NCI-H2171 (cell line): ENCODE measurements around the gene ANKRD16.
"Not testable (repeated sequence)": the region's sequence is repeated elsewhere in the genome, so short reads cannot be mapped to it uniquely, and the experiment has no call there.

Experiments used
- DNase-seq: peaks from one replicate; lab custom pipeline; 2025; lab: John Stamatoyannopoulos, UW

Gene ANKRD16

DNA sequence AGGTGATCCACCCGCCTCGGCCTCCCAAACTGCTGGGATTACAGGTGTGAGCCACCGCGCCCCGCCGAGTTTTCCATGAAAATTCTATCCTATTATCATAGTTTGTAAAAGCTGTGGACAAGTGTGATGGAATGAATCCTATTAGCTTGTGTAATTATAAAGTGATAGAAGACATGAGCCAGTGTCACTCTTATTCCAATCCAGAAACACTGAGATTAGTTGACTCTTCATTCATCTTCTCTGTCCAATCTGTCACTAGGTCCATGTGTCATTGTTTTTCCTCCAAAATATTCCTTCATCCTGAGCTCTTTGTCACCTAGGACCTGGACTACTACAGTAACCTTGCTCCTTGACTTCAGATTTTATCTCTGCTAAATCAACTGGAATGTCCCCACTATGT, 13.9 kb upstream of the ANKRD16 start:
- no peak for DNase-seq

DNA sequence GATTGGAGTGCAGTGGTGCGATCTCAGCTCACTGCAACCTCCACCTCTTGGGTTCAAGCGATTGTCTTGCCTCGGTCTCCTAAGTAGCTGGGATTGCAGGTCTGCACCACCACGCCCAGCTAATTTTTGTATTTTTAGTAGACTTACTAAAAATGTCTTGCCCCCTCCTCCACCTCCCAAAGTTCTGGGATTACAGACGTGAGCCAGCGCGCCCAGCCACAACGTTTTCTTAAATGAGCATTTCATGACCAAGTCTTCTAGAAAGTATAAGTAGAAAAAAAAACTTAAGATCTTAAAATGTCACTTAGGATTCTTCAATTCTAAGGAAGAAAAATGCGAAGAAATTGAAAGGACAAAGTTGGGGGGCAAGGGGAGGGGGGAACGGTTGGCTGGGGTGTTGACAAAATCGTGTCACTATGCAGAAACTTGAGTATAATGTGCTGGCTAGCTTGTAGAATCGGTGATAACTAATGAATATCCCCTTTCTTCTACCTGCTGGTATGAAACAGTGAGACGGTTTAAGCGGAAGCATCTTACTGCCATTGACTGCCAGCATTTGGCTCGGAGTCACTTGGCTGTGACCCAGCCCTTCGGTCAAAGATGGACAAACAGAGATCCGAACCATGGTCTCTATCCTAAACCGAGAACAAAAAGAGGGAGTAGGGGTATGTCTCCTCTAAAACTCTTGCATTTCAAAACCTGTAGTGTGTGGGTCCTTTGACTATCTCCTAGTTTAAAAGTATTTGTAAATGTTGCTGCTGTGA, 13.0 kb upstream of the ANKRD16 start:
- DNase-seq = no peak

GRCh38 chr10:5900247-5900646, 10.6 kb upstream of the ANKRD16 start:
- DNase-seq = no peak

DNA sequence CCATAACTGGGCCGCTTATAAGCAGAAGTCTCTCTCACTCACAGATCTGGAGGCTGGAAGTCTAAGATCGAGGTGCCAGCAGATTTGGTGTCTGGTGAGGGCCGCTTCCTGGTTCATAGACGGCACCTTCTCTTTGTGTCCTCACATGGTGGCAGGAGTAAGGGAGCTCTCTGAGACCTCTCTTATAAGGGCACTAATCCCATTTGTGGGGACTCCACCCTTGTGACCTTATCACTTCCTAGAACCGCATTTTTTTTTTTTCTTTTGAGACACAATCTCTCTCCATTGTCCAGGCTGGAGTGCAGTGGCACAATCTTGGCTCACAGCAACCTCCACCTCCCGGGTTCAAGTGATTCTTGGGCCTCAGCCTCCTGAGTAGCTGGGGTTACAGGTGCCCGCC, 8.5 kb upstream of the ANKRD16 start:
- no peak for DNase-seq

GRCh38 chr10:5897504-5897903, 7.8 kb upstream of the ANKRD16 start:
- no peak for DNase-seq

- DNase-seq = no peak
These were observed 7.3 kb upstream of the ANKRD16 start for GRCh38 chr10:5897053-5897340.

DNA sequence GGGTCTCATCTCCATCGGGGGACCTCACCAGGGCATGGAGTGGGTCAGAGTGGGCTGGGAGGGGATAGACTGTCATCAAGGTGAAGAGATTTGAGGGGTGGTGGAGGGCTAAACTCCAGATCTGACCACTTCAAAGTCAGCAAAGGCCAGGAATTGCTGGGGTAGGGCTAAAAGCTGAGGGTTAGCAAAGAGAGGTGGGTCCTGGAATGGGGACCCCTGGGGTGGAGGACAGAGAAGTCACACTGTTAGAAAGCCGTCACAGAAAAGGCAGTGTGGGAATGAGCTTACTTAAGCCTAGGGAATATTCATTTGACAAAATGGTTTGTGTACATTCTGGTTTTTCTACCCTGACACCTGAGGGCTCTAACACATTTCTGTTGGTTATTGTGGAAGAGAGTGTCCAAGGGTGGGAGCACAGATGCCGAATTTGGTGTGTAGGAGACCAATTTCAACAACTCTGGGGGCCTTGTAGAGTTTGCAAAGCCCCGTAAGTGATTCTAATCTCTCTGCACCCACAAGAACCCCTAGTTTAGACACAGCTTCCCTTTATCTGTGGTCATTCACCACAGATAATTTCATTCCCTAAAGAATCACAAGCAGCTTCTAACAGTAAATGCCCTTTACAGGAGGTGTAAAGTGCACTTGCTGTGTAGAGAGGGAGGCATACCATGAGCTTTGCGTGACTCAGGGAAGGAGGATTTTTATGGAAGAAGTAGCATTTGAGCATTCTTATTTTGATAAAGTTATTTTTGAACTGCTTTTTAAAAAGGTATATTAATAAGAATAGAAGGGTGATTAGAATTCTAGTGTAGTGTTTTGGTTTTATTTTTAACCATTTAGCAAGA, 6.7 kb upstream of the ANKRD16 start:
- DNase-seq = no peak

DNA sequence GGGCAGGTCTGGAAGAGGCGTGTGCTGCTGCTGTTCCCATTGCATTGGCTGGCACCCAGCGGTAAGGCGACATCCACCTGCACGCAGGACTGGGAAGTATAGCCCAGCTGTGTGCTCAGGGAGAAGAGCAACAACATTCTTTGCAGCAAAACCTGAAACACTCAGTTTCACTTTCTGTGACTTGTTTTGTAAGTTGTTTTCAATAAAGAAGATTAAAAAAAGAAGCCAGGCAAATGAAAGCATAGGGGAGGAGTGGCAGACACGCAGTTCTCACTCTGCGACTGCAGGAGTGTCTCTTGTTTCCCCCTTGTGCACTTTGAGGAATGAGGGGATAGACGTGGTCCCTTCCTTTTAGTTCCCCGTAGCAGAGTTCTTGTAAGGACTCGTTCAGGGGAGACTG, 6.1 kb upstream of the ANKRD16 start:
- DNase-seq = no peak

DNA sequence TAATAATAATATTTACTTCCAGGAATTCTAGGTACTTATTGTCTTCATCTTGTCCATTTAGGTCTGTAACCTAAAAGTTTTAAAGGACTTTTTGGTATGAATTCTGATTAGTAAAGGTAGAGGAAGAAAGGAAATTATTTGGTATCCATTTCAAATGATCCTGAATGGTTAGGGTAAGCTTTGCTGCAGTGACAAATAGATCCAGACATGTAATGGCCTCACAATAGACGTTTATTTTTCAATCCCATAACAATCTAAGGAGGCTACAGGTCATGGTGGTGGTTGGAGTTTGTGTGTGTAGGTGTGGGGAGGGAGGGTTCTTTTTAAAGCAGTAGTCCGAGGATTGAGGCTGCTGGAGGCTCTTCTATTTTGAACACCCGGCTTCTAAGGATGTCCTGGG, 5.7 kb upstream of the ANKRD16 start:
- DNase-seq = no peak

GRCh38 chr10:5894873-5895272, 5.2 kb upstream of the ANKRD16 start:
- no peak for DNase-seq

DNA sequence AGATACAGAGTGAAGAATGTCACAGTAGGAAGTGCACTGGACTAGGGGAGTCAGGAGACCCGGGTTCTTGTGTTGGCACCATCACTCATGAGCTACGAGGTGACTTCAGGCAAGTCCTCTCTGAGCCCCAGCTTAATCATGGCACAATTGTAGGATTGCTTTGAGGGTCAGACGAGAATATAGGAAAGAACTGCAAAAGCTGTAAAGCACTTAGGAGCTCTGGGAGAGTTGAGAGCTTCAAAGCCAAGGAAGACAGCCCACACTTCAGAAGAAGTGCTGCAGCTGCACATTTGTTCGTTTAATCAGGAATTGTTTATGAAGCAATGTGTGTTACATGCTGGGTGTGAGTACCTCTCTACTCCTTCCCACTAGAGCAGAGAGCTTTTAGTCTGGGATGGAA, 4.7 kb upstream of the ANKRD16 start:
- DNase-seq = no peak

- no peak for DNase-seq
These were observed 3.6 kb upstream of the ANKRD16 start for GRCh38 chr10:5893321-5893720.

- DNase-seq = no peak
These were observed 2.3 kb upstream of the ANKRD16 start for GRCh38 chr10:5892007-5892406.

DNA sequence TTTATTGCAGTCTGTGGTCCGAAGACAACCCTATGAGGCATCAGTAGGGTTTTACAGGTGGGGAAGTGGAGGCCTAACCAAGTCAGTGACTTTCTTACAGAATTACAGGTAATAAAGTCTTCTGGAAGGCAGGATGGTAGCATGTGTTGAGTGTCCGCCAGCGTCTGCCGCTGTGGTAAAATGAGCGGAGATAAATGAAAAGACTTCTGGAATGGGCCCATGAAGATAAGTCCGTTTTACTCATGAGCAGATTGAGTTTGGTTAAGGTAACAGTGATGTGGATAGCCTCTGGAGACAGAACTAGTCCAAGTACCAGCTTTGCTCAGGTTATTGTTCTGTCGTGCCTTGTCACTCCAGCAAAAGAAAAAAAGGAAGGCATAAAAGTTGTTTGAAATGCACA, 1.3 kb upstream of the ANKRD16 start:
- no peak for DNase-seq

DNA sequence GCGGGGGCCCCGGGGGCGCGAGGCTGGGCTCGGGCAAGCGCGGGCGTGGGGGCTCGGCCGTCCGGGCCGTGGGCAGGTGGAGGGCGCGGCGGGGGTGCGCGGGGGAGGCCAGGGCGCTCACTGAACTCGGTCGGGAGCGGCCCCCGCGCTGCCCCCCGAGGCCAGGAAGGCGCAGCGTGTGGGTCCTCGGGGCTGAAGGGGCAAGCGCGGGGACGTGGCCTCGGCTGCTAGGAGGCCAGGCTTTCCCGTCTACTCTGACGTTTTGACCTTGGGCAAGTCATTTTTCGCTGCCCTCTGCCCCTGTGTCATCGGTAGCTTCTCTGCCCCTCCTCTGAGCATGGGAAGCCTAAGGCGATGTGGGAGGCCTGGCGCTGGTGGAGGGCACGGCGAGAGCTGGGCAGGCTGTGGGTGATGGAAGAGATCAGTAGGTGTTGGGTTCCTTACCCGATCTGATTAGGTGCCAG, 791 bp upstream of the ANKRD16 start:
- no peak for DNase-seq

DNA sequence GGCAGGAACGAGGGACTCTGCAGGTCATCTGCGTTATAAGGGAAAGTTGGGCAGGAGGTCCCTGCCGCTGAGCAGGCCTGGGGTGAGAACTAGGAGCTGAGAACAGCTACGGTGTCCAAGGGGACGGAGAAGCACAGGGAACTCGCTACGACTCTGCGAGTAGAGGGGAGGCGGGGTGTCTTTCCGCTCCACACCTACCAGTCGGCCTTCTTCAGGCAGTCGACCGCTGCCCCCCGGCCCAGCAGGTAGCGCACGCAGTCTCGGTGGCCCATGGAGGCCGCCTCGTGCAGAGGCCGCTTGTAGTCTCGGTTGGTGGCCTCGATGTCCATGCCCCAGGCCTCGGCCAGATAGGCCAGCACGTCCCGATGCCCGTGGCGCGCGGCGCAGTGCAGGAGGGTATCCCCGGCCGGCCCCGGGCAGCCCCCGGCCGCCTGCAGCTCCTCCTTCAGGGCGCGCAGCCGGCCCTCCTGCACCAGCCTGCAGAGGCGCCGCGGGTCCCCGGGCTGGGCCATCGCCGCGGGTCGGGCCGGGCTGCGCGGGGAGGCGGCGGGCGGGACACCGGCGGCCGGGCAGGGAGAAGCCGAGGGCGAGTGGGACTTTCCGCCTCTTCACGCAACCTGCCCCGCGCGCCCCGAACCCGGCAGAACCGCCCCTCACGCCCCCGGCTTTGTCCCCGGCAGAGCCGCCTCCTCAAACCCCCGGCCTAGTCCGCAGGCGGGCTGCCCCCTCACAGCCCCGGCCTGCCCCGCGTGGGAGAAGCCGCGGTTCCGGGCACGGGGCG, 660 bp downstream of the ANKRD16 start:
- DNase-seq = no peak

DNA sequence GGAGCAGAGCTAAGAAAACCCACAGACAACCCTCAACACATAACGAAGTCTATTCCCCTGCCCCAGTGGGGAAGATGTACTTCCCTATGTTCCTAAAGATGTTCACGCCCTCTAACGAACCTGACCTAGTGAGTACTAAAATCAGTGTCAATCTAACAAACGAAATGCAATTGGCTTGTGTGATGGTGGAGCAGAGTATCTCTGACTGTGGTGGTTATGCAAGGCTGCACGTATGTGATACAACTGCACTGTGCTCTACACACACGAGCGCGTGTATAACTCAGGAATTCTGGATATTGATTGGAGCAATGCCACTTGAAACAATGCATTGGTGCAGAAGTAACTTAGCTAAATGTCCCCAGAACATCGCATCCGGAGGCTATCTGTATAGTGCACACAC, 1.3 kb downstream of the ANKRD16 start:
- DNase-seq = no peak

GRCh38 chr10:5887641-5888040, 2.1 kb downstream of the ANKRD16 start:
- DNase-seq = no peak

DNA sequence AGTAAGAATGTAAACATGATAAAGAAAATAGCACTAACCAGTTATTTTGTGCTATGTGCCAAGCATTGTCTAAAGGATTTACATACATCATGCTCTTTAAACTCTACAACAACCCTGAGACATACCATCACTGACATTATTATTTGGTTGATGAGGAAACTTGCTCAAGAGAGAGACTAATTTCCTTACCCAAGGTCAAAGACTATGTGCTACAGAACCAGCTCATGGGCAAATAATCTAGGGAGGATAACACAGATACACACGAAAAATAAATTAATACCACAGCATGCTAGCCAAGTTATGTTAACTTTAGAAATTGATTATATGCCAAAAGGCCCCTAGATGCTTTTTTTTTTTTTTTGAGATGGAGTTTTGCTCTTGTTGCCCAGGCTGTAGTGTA, 2.7 kb downstream of the ANKRD16 start:
- DNase-seq = no peak

- DNase-seq = no peak
These were observed 4.1 kb downstream of the ANKRD16 start for GRCh38 chr10:5885619-5886018.

DNA sequence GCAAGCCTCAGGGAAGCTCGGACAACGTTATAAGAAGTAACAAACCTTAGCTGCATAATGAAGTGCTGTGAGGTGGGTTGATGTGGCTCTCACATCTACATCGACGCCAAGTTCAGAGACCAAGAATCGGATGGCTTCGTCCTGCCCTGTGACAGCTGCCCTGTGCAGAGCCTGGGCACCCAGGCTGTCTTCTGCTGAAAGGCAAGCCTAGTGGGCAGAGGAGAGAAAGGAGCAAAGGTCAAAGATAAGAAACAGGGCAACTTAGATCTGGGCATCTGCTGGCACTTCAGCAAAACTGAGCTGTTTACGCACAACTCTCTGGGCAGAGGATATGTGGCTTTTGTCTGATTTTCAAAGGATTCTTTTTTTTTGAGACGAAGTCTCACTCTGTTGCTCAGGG, 6.7 kb downstream of the ANKRD16 start:
- DNase-seq = no peak

- not testable (repeated sequence) for DNase-seq
These were observed 12.7 kb downstream of the ANKRD16 start for GRCh38 chr10:5877041-5877440.
